Astrocyte (in vitro differentiated cells and primary cell): ENCODE results near the gene ITGA8. TPM values are rescaled to one million over a fixed set of nuclear protein-coding genes. Genes with fewer than 3 reads are reported as not detected.

ENCODE experiments used
- DNase-seq: peaks from one replicate; pipeline ENCODE4 v3.0.0-alpha.2; 2010; ENCODE audit warnings: low read depth
- FAIRE-seq: peaks from 2 replicates; lab custom pipeline; 2011; peaks lifted over from hg19 to GRCh38; lab: Jason Lieb, UNC
- H2AFZ ChIP-seq: 2 replicates; pipeline ENCODE4 v1.6.0; 2012; ENCODE audit warnings: low read depth, low read length, inconsistent platforms
- H3K27ac ChIP-seq: 2 replicates; pipeline ENCODE4 v1.5.1; 2011; ENCODE audit warnings: low read depth, low read length, inconsistent platforms
- H3K27me3 ChIP-seq: 2 replicates; pipeline ENCODE4 v1.6.0; 2011; ENCODE audit warnings: low read length, inconsistent platforms; ENCODE audit not compliant: insufficient read depth
- H3K36me3 ChIP-seq: 2 replicates; pipeline ENCODE4 v1.5.1; 2011; ENCODE audit warnings: low read length, inconsistent platforms; ENCODE audit not compliant: insufficient read depth
- H3K4me1 ChIP-seq: 2 replicates; pipeline ENCODE4 v1.5.1; 2011; ENCODE audit warnings: low read length, inconsistent platforms; ENCODE audit not compliant: insufficient read depth
- H3K4me2 ChIP-seq: 2 replicates; pipeline ENCODE4 v1.6.0; 2012; ENCODE audit warnings: low read length, inconsistent platforms
- H3K4me3 ChIP-seq: 2 replicates; pipeline ENCODE4 v1.5.1; 2011; ENCODE audit warnings: low read depth, mild to moderate bottlenecking, low read length, inconsistent platforms; ENCODE audit not compliant: insufficient read depth
- H3K79me2 ChIP-seq: 2 replicates; pipeline ENCODE4 v1.6.0; 2012; ENCODE audit warnings: mild to moderate bottlenecking, low read length, inconsistent platforms; ENCODE audit not compliant: insufficient read depth
- H3K9ac ChIP-seq: 2 replicates; pipeline ENCODE4 v1.6.0; 2012; ENCODE audit warnings: mild to moderate bottlenecking, low read length, inconsistent platforms
- H3K9me3 ChIP-seq: 2 replicates; pipeline ENCODE4 v1.5.1; 2012; ENCODE audit warnings: low read depth, mild to moderate bottlenecking, low read length, inconsistent platforms; ENCODE audit not compliant: insufficient read depth
- H4K20me1 ChIP-seq: 2 replicates; pipeline ENCODE4 v1.6.0; 2012; ENCODE audit warnings: low read length, inconsistent platforms; ENCODE audit not compliant: insufficient read depth
- H3K27ac Mint-ChIP-seq: one replicate; pipeline ENCODE4 v1.8.0; 2021; ENCODE audit warnings: mild to moderate bottlenecking, mixed read lengths; ENCODE audit not compliant: unreplicated experiment
- H3K27me3 Mint-ChIP-seq: one replicate; pipeline ENCODE4 v1.8.0; 2021; ENCODE audit warnings: low read depth, mixed read lengths; ENCODE audit not compliant: unreplicated experiment
- H3K36me3 Mint-ChIP-seq: one replicate; pipeline ENCODE4 v1.8.0; 2021; ENCODE audit warnings: low read depth, mixed read lengths; ENCODE audit not compliant: unreplicated experiment
- H3K4me1 Mint-ChIP-seq: one replicate; pipeline ENCODE4 v1.8.0; 2021; ENCODE audit warnings: low read depth, mixed read lengths; ENCODE audit not compliant: unreplicated experiment
- H3K4me3 Mint-ChIP-seq: one replicate; pipeline ENCODE4 v1.8.0; 2021; ENCODE audit warnings: mild to moderate bottlenecking, moderate library complexity, mixed read lengths; ENCODE audit not compliant: unreplicated experiment
- H3K9me3 Mint-ChIP-seq: one replicate; pipeline ENCODE4 v1.8.0; 2021; ENCODE audit warnings: mild to moderate bottlenecking, mixed read lengths; ENCODE audit not compliant: unreplicated experiment
- EZH2 ChIP-seq: IDR thresholded peaks from 2 replicates; pipeline ENCODE4 v1.6.1; 2012; ENCODE audit warnings: mild to moderate bottlenecking, low read length, inconsistent platforms; ENCODE audit not compliant: insufficient read depth
- total RNA-seq: library from RNA; stranded (reverse); gene quantifications from 2 replicates; pipeline ENCODE4 v1.2.1, GENCODE V29; 2021
- TF ChIP-seq, protein P1 (sequence below): IDR thresholded peaks from 2 replicates; pipeline ENCODE4 v1.5.1; 2011; ENCODE audit warnings: low read depth, mild to moderate bottlenecking, inconsistent platforms, low read length, moderate library complexity; ENCODE audit not compliant: insufficient read depth

The ITGA8 gene
- total RNA-seq, 1 donor from 2014 or later, result not detected

- no peak overlapping the region for H3K9ac ChIP-seq
- no peaks in the 10 kb centered on the region for H3K36me3 Mint-ChIP-seq
- DNase-seq, result no peak
- H3K4me1 ChIP-seq, result no peaks in the 10 kb centered on the region
- H2AFZ ChIP-seq, result no peak overlapping the region
- no peaks in the 10 kb centered on the region for H3K36me3 ChIP-seq
- peaks cover 7% of the 10 kb centered on the region for H3K27me3 Mint-ChIP-seq
- no peak overlapping the region for H3K27ac Mint-ChIP-seq
- H4K20me1 ChIP-seq, result no peaks in the 10 kb centered on the region
- no peaks in the 10 kb centered on the region for H3K79me2 ChIP-seq
- FAIRE-seq, result no peak
- no peak overlapping the region for H3K4me2 ChIP-seq
- no peak for TF ChIP-seq EZH2
- TF ChIP-seq, protein P1, sequence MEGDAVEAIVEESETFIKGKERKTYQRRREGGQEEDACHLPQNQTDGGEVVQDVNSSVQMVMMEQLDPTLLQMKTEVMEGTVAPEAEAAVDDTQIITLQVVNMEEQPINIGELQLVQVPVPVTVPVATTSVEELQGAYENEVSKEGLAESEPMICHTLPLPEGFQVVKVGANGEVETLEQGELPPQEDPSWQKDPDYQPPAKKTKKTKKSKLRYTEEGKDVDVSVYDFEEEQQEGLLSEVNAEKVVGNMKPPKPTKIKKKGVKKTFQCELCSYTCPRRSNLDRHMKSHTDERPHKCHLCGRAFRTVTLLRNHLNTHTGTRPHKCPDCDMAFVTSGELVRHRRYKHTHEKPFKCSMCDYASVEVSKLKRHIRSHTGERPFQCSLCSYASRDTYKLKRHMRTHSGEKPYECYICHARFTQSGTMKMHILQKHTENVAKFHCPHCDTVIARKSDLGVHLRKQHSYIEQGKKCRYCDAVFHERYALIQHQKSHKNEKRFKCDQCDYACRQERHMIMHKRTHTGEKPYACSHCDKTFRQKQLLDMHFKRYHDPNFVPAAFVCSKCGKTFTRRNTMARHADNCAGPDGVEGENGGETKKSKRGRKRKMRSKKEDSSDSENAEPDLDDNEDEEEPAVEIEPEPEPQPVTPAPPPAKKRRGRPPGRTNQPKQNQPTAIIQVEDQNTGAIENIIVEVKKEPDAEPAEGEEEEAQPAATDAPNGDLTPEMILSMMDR, result no peak
- no peaks in the 10 kb centered on the region for H3K4me1 Mint-ChIP-seq
- no peak overlapping the region for H3K4me3 Mint-ChIP-seq
- H3K4me3 ChIP-seq, result no peak overlapping the region
- no peak overlapping the region for H3K27ac ChIP-seq
- no peaks in the 10 kb centered on the region for H3K27me3 ChIP-seq
- H3K9me3 Mint-ChIP-seq, result no peaks in the 10 kb centered on the region
- no peaks in the 10 kb centered on the region for H3K9me3 ChIP-seq
Measured at GRCh38 chr10:15695852-15696251, 23.9 kb downstream of the ITGA8 start.

DNA sequence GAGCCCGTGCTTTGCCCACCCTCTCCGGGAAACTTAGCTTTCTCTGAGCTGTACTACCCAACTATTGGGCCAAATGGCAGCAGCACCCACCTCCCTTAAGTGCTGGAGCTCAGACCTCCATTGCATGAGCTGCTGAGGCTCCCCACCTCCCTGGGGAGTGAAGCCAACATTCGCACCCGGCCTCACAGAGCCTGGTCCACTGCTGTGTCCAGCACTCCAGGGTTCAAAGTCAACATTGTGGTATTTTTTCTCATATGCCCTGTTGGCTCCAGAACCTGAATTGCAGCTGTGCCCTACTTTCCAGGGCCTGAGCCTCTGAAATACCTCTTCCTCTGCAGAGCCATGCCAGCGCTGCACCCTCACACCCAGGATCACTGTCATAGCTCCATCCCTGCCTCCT, 29.7 kb downstream of the ITGA8 start:
- FAIRE-seq, result no peak
- no peaks in the 10 kb centered on the region for H4K20me1 ChIP-seq
- H3K4me2 ChIP-seq, result no peak overlapping the region
- H3K4me1 ChIP-seq, result no peaks in the 10 kb centered on the region
- no peak overlapping the region for H3K27ac ChIP-seq
- DNase-seq, result no peak
- H2AFZ ChIP-seq, result no peak overlapping the region
- H3K9ac ChIP-seq, result no peak overlapping the region
- H3K27ac Mint-ChIP-seq, result no peak overlapping the region
- H3K36me3 ChIP-seq, result no peaks in the 10 kb centered on the region
- TF ChIP-seq, protein P1, result no peak
- TF ChIP-seq EZH2, result no peak
- H3K9me3 Mint-ChIP-seq, result no peaks in the 10 kb centered on the region
- H3K27me3 Mint-ChIP-seq, result peaks cover 16% of the 10 kb centered on the region
- H3K36me3 Mint-ChIP-seq, result no peaks in the 10 kb centered on the region
- no peaks in the 10 kb centered on the region for H3K4me1 Mint-ChIP-seq
- H3K4me3 Mint-ChIP-seq, result no peak overlapping the region
- no peaks in the 10 kb centered on the region for H3K27me3 ChIP-seq
- H3K4me3 ChIP-seq, result no peak overlapping the region
- no peaks in the 10 kb centered on the region for H3K9me3 ChIP-seq
- H3K79me2 ChIP-seq, result no peaks in the 10 kb centered on the region

DNA sequence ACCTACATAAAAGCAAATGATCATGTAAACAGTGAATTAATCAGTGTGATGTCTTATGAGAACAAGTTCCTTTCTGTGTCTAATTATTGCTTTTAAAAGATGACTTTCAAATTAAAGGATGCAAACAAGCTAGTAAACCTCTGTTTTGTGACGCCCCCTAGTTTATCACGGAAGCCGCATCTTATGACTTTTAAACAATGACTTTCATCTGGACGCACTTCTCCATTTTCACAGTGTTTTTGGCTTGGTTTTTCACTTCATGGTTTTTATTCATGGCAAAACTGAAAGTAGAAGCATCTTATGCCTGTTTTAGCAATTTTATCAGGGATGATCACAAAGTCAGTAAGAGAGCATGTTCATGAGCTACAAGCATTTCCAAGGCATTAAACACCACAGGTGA, 35.0 kb downstream of the ITGA8 start:
- no peak for FAIRE-seq

More for the DNA sequence above, 35.0 kb downstream of the ITGA8 start:
- Mint-ChIP-seq H3K27ac (no peak overlapping the region), H3K36me3 (no peaks in the 10 kb centered on the region), H3K4me3 (no peak overlapping the region), H3K27me3 (peaks cover 14% of the 10 kb centered on the region), H3K4me1 (no peaks in the 10 kb centered on the region), H3K9me3 (no peaks in the 10 kb centered on the region)
- Histone ChIP-seq H3K27me3 (no peaks in the 10 kb centered on the region), H3K4me2 (no peak overlapping the region), H4K20me1 (no peaks in the 10 kb centered on the region), H2AFZ (no peak overlapping the region), H3K4me1 (no peaks in the 10 kb centered on the region), H3K9ac (no peak overlapping the region), H3K36me3 (no peaks in the 10 kb centered on the region), H3K27ac (no peak overlapping the region), H3K9me3 (no peaks in the 10 kb centered on the region), H3K79me2 (no peaks in the 10 kb centered on the region), H3K4me3 (no peak overlapping the region)
- DNase-seq, result no peak
- TF ChIP-seq, protein P1, result no peak
- TF ChIP-seq EZH2, result no peak
